B cell (primary cell): Measurements from ENCODE around the gene CD6. TPM values are rescaled to one million over a fixed set of nuclear protein-coding genes. Genes with fewer than 3 reads are reported as not detected.

ENCODE experiments used
- ATAC-seq: fragments of 200-7000 bp; cut with Tn5 transposase; one replicate; pipeline ENCODE4 v1.10.0; 2021; ENCODE audit warnings: low read depth, mild to moderate bottlenecking, moderate number of reproducible peaks, moderate library complexity
- CTCF ChIA-PET: fragments of 350-600 bp; sonication (Branson Sonifier 250); formaldehyde crosslinking; loops from one replicate; lab custom pipeline; 2021; ENCODE audit warnings: antibody characterized with exemption, inconsistent platforms; lab: Charles Lee
- POLR2A ChIA-PET: fragments of 350-600 bp; sonication (Branson Sonifier 250); formaldehyde crosslinking; loops from one replicate; lab custom pipeline; 2021; ENCODE audit warnings: antibody characterized with exemption; lab: Charles Lee
- DNase-seq: peaks from one replicate; pipeline ENCODE4 v3.0.0; 2013
- H2AFZ ChIP-seq: 2 replicates; pipeline ENCODE4 v1.6.1; 2012; ENCODE audit warnings: mild to moderate bottlenecking, low read depth, low read length; ENCODE audit not compliant: insufficient read depth, poor library complexity, severe bottlenecking
- H3K27ac ChIP-seq, 2 donors: 1 replicate in 1 of 2; 2 replicates in 1 of 2; pipeline ENCODE4 v1.5.1; 2012 to 2013; ENCODE audit warnings: low read length in 2 of 2, mild to moderate bottlenecking in 2 of 2, moderate library complexity in 1 of 2
- H3K27me3 ChIP-seq, 4 experiments: fragments of 200-600 bp in 1 of 4; sonication (generic) in 1 of 4; replicated peaks in 1 of 4; 1 replicate in 2 of 4; 2 replicates in 2 of 4; pipeline versions ENCODE4 v1.6.1 to v1.7.0; 2013 to 2016; ENCODE audit warnings: low read length in 3 of 4, mild to moderate bottlenecking in 2 of 4, mixed read lengths in 1 of 4, moderate library complexity in 1 of 4; ENCODE audit not compliant: insufficient read depth in 4 of 4, control insufficient read depth in 3 of 4; ENCODE audit errors: control extremely low read depth in 1 of 4
- H3K36me3 ChIP-seq, 2 experiments: replicated peaks in 1 of 2; 1 replicate in 1 of 2; 2 replicates in 1 of 2; pipeline versions ENCODE4 v1.6.1 to v1.7.1; 2013; ENCODE audit warnings: low read length in 1 of 2; ENCODE audit not compliant: insufficient read depth in 2 of 2, control insufficient read depth in 1 of 2; ENCODE audit errors: control extremely low read depth in 1 of 2, extremely low read depth in 1 of 2
- H3K4me1 ChIP-seq, 2 donors: fragments of 200-600 bp in 1 of 2; sonication (generic) in 1 of 2; 1 replicate in 1 of 2; 2 replicates in 1 of 2; pipeline versions ENCODE4 v1.5.1 to v1.6.1; 2013 to 2017; ENCODE audit warnings: low read length in 2 of 2; ENCODE audit not compliant: control insufficient read depth in 2 of 2, insufficient read depth in 2 of 2
- H3K4me2 ChIP-seq: replicated peaks from 2 replicates; pipeline ENCODE3; 2012; ENCODE audit warnings: mild to moderate bottlenecking, low read depth, low read length; ENCODE audit not compliant: poor library complexity, severe bottlenecking
- H3K4me3 ChIP-seq, 5 experiments: fragments of 200-600 bp in 1 of 5; sonication (generic) in 1 of 5; 1 replicate in 3 of 5; 2 replicates in 2 of 5; pipeline versions ENCODE4 v1.5.1 to v1.7.0; 2011 to 2016; ENCODE audit warnings: low read length in 4 of 5, mild to moderate bottlenecking in 4 of 5, low read depth in 2 of 5, control low read depth in 1 of 5, moderate library complexity in 1 of 5; ENCODE audit not compliant: insufficient read depth in 1 of 5; ENCODE audit errors: control extremely low read depth in 1 of 5, extremely low read depth in 1 of 5
- H3K79me2 ChIP-seq: fragments of 200-600 bp; sonication (generic); one replicate; pipeline ENCODE4 v1.6.0; 2016; ENCODE audit warnings: low read length; ENCODE audit not compliant: control insufficient read depth, insufficient read depth
- H3K9ac ChIP-seq: fragments of 200-600 bp; sonication (generic); 2 replicates; pipeline ENCODE4 v1.6.1; 2017; ENCODE audit warnings: mild to moderate bottlenecking, low read length, moderate library complexity
- H3K9me3 ChIP-seq, 3 donors: one replicate each; pipeline versions ENCODE4 v1.6.1 to v1.7.1; 2013; ENCODE audit warnings: low read length in 2 of 3; ENCODE audit not compliant: control insufficient read depth in 2 of 3, insufficient read depth in 1 of 3; ENCODE audit errors: control extremely low read depth in 1 of 3
- H4K20me1 ChIP-seq: 2 replicates; pipeline ENCODE4 v1.6.0; 2012; ENCODE audit warnings: mild to moderate bottlenecking, low read length; ENCODE audit not compliant: insufficient read depth, control insufficient read depth, poor library complexity, severe bottlenecking
- H3K27ac Mint-ChIP-seq: one replicate; pipeline ENCODE4 v1.8.0; 2021; ENCODE audit warnings: mixed read lengths
- H3K27me3 Mint-ChIP-seq: one replicate; pipeline ENCODE4 v1.8.0; 2021; ENCODE audit warnings: mixed read lengths
- H3K4me1 Mint-ChIP-seq: one replicate; pipeline ENCODE4 v1.8.0; 2021; ENCODE audit warnings: mixed read lengths
- H3K4me3 Mint-ChIP-seq: one replicate; pipeline ENCODE4 v1.8.0; 2021; ENCODE audit warnings: mixed read lengths
- H3K9me3 Mint-ChIP-seq: one replicate; pipeline ENCODE4 v1.8.0; 2022; ENCODE audit warnings: mixed read lengths; ENCODE audit not compliant: insufficient read depth
- EZH2 ChIP-seq: IDR thresholded peaks from 2 replicates; pipeline ENCODE4 v1.6.1; 2012; ENCODE audit warnings: borderline replicate concordance, low read depth, mild to moderate bottlenecking, moderate library complexity, low read length; ENCODE audit not compliant: insufficient read depth, poor library complexity, severe bottlenecking
- WGBS: methylation state at CpG from one replicate; pipeline ENCODE4 v1.1.5; 2013; ENCODE audit warnings: missing lambda C conversion rate; ENCODE audit not compliant: insufficient coverage; 5-methylcytosine and 5-hydroxymethylcytosine counted together
- intact Hi-C: fragments of 100-400 bp; cut with micrococcal nuclease; formaldehyde crosslinking; loops from one replicate; pipeline ENCODE4 v1.10.0; 2022
- polyA plus RNA-seq: library from polyadenylated mRNA; depleted of rRNA; stranded (reverse); fragments of >200 nt; gene quantifications from 2 replicates; pipeline ENCODE4 v1.2.3, GENCODE V29; 2012
- total RNA-seq, 2 donors: library from RNA; stranded (reverse); fragments of 120-200 nt in 1 of 2; gene quantifications; 1 replicate in 1 of 2; 2 replicates in 1 of 2; pipeline versions ENCODE4 v1.2.3 to v1.2.4, GENCODE V29; 2013 to 2022
- TF ChIP-seq, protein P1 (sequence below): fragments of 200-600 bp; IDR thresholded peaks from one replicate; pipeline ENCODE4 v1.8.0; 2022; ENCODE audit warnings: antibody characterized with exemption, mild to moderate bottlenecking

Gene CD6
- total and polyA plus RNA-seq, 2 donors (not counting 1 experiment from before 2014, with no cell fraction given) = 9.3 to 13.6 TPM

DNA sequence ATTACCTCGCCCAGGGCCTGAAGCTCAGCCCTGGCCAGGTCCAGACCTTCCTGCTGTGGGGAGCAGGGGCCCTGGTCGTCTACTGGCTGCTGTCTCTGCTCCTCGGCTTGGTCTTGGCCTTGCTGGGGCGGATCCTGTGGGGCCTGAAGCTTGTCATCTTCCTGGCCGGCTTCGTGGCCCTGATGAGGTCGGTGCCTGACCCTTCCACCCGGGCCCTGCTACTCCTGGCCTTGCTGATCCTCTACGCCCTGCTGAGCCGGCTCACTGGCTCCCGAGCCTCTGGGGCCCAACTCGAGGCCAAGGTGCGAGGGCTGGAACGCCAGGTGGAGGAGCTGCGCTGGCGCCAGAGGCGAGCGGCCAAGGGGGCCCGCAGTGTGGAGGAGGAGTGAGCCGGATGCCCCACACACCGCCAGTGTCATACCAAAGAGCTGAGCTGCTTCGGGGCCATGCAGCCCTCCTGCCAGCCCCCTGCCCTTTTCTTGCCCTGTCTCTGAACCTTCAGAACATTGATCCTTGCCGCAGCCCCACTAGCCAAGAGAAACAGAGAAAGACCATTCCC lies 49.6 kb upstream of the CD6 start:
- H3K9ac ChIP-seq = no peak overlapping the region
- WGBS = 96% methylated on average over 23 of the region's 23 CpGs
- H3K4me2 ChIP-seq = no peak overlapping the region
- peaks cover 0 to 4% (median 0%) of the 10 kb centered on the region in 3 donors for H3K9me3 ChIP-seq
- H4K20me1 ChIP-seq = peaks cover 73% of the 10 kb centered on the region
- H3K4me1 Mint-ChIP-seq = peaks cover 57% of the 10 kb centered on the region
- intact Hi-C loops = no loop called here
- no peak for TF ChIP-seq EZH2
- TF ChIP-seq, protein P1, sequence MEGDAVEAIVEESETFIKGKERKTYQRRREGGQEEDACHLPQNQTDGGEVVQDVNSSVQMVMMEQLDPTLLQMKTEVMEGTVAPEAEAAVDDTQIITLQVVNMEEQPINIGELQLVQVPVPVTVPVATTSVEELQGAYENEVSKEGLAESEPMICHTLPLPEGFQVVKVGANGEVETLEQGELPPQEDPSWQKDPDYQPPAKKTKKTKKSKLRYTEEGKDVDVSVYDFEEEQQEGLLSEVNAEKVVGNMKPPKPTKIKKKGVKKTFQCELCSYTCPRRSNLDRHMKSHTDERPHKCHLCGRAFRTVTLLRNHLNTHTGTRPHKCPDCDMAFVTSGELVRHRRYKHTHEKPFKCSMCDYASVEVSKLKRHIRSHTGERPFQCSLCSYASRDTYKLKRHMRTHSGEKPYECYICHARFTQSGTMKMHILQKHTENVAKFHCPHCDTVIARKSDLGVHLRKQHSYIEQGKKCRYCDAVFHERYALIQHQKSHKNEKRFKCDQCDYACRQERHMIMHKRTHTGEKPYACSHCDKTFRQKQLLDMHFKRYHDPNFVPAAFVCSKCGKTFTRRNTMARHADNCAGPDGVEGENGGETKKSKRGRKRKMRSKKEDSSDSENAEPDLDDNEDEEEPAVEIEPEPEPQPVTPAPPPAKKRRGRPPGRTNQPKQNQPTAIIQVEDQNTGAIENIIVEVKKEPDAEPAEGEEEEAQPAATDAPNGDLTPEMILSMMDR = no peak
- peaks cover 43% of the 10 kb centered on the region for H3K79me2 ChIP-seq
- H3K4me1 ChIP-seq = peaks cover 49 to 60% of the 10 kb centered on the region in 2 donors
- H3K4me3 ChIP-seq = no peak overlapping the region
- no peak overlapping the region for H3K27ac Mint-ChIP-seq
- H2AFZ ChIP-seq = no peak overlapping the region
- ATAC-seq (no peak), DNase-seq (no peak)
- no peaks in the 10 kb centered on the region for H3K9me3 Mint-ChIP-seq
- H3K4me3 Mint-ChIP-seq = no peak overlapping the region
- H3K27me3 Mint-ChIP-seq = peaks cover 7% of the 10 kb centered on the region
- H3K36me3 ChIP-seq = peaks cover 0 to 38% of the 10 kb centered on the region in 2 experiments
- H3K27me3 ChIP-seq = peaks cover 0 to 30% (median 7%) of the 10 kb centered on the region in 4 experiments
- CTCF ChIA-PET = interaction anchor here (1.8 to 11.8 kb wide), 2 partner anchors 19 to 23 kb away, joined by 4 to 129 read pairs; partner anchors contain the start of gene PRPF19
- H3K27ac ChIP-seq = no peak overlapping the region
- POLR2A ChIA-PET = interaction anchor here (0.6 to 1.1 kb wide), 2 partner anchors 10 to 159 kb away, joined by 3 to 11 read pairs; no protein-coding TSS in a partner anchor

DNA sequence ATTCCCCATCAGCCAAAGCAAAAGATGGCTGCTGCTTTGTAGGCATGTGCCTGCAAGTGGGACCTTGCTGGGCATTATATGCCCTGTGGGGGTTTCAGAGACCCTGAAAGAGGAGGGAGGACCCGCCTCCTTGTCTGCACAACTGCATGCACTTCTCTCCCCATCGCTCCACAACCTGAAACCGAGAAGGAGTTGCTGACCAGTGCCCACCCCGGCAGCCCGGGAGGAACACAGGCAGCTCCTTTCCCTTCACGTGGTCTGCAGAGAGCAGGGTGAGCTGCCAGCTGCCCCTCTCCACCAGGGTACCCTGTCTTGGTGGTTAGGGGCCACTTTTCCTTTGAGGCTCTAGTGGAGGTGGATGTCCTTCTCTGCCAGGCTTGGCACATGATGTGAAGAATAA lies 48.6 kb upstream of the CD6 start:
- no peak overlapping the region for H2AFZ ChIP-seq
- peaks cover 0 to 37% of the 10 kb centered on the region in 2 experiments for H3K36me3 ChIP-seq
- Mint-ChIP-seq H3K4me1 (peaks cover 47% of the 10 kb centered on the region), H3K27ac (no peak overlapping the region), H3K4me3 (peak overlapping the region; percentile 54), H3K27me3 (peaks cover 7% of the 10 kb centered on the region), H3K9me3 (no peaks in the 10 kb centered on the region)
- H4K20me1 ChIP-seq = peaks cover 62% of the 10 kb centered on the region
- intact Hi-C loops = no loop called here
- H3K4me1 ChIP-seq = peaks cover 44 to 51% of the 10 kb centered on the region in 2 donors
- ChIA-PET POLR2A (interaction anchor here (1.6 kb wide), 1 partner anchor 8 kb away, joined by 4 read pairs; no protein-coding TSS in a partner anchor), CTCF (interaction anchor here (1.7 kb wide), 1 partner anchor 8 kb away, joined by 9 read pairs; no protein-coding TSS in a partner anchor)
- H3K4me2 ChIP-seq = no peak overlapping the region
- WGBS = 97% methylated on average over 5 of the region's 6 CpGs
- H3K4me3 ChIP-seq = no peak overlapping the region
- ATAC-seq (no peak), DNase-seq (no peak)
- peaks cover 0 to 30% (median 7%) of the 10 kb centered on the region in 4 experiments for H3K27me3 ChIP-seq
- H3K27ac ChIP-seq = no peak overlapping the region
- H3K9me3 ChIP-seq = peaks cover 0 to 4% (median 0%) of the 10 kb centered on the region in 3 donors
- H3K9ac ChIP-seq = no peak overlapping the region
- TF ChIP-seq, protein P1 = no peak
- TF ChIP-seq EZH2 = no peak
- H3K79me2 ChIP-seq = peaks cover 32% of the 10 kb centered on the region
